Hepatocyte (in vitro differentiated cells): Measurements from ENCODE around the gene HS6ST2.

Experiments used
- CTCF ChIP-seq: fragments of 200-600 bp; sonication (generic); IDR thresholded peaks from 2 replicates; pipeline ENCODE4 v1.5.1; 2016; ENCODE audit warnings: antibody characterized with exemption, mild to moderate bottlenecking; ENCODE audit not compliant: poor library complexity
- EZH2 ChIP-seq: fragments of 200-600 bp; sonication (generic); IDR thresholded peaks from 2 replicates; pipeline ENCODE4 v1.6.1; 2016; ENCODE audit warnings: antibody characterized with exemption, mild to moderate bottlenecking, borderline replicate concordance
- EZH2phosphoT487 ChIP-seq: fragments of 200-600 bp; sonication (generic); IDR thresholded peaks from one replicate; pipeline ENCODE4 v1.6.1; 2018; ENCODE audit warnings: antibody characterized with exemption, mild to moderate bottlenecking, low read depth, moderate library complexity; ENCODE audit not compliant: unreplicated experiment, severe bottlenecking

- no peak for TF ChIP-seq CTCF
- TF ChIP-seq EZH2: no peak
- no peak for TF ChIP-seq EZH2phosphoT487
These were observed 349.0 kb downstream of the HS6ST2 start for GRCh38 chrX:132609362-132609848.
